ENCODE results near the gene DNAJB13.

DNAJB13 gene

DNA sequence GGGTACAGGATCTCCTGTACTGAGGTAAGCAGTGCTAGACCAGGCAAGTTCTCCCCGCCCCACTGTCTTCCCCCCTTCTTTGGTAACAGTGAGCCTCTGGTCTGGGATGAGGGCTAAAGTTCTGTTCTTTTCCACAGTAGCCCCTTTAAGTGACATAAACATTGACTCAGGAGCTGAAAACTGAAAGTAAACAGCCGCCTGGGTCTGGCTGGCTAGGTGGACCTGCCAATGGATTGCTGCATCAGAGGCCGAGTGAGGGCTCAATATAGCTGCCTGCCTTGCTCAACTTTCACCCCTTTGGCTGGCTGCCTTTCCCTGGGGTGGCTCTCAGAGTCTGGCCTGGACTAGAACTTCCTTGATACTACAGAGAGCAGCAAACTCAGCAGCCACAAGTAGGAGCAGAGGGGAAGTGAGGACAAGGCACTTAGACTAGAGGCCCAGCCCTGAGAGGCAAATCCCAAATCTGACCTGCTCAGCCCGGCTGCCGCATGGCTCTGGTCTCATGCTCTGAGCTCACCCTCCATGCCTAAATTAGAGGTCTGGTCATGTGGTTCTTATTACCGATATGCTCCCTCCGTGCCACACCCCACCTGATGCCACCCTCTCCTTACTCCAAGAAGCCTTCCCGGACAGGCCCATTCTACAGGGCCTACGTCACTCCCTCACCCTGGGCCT, 67.6 kb downstream of the DNAJB13 start:
- no peak for DNase-seq

DNA sequence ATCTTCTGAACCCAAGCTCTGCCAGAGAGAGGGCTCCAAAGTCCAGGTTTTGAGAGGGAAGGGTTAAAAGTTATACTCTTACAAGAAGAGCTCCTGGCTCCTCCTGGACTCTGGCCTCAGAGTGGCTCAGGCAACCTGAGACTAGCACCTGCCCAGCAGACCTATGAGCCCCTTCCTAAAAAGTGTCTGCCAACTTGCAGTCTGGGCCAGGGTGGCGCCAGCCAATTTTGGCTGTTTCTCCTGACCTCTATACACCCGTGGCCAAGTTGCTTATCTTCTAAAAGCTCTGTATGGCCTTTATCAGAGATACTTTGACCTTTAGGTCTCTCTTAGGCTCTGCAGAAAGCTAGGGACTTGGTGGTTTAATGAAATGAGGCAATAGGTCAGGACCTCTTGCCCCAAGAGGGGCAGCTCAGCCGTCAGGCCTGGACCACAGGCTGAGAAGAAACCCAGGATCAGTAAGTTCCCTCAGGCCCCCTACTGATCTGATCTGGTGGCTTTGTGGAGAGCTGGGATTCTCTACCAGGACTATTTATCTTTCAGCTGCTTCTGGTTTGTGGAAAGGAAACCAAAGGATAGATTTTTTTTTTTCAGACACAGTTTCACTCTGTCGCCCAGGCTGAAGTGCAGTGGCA, 68.4 kb downstream of the DNAJB13 start:
- DNase-seq = no peak

GRCh38 chr11:74019860-74020259, 69.0 kb downstream of the DNAJB13 start:
- no peak for DNase-seq
